Activated CD4-positive, alpha-beta memory T cell treated with anti-CD3 and anti-CD28 coated beads for 36 hours (primary cell): Measurements from ENCODE around the gene ERGIC1. TPM values are rescaled to one million over a fixed set of nuclear protein-coding genes. Genes with fewer than 3 reads are reported as not detected.
A peak's percentile ranks its signal among the peaks of the same experiment; 100 is the strongest.

Experiments
- CTCF ChIA-PET: fragments of 350-600 bp; sonication (Branson Sonifier 250); formaldehyde crosslinking; loops from one replicate; lab custom pipeline; 2021; ENCODE audit warnings: antibody characterized with exemption, inconsistent platforms; lab: Charles Lee
- POLR2A ChIA-PET: fragments of 350-600 bp; sonication (Branson Sonifier 250); formaldehyde crosslinking; loops from one replicate; lab custom pipeline; 2021; ENCODE audit warnings: antibody characterized with exemption; lab: Charles Lee
- DNase-seq: peaks from one replicate; pipeline ENCODE4 v3.0.0-alpha.2; 2020
- H3K27ac Mint-ChIP-seq: one replicate; pipeline ENCODE4 v1.8.0; 2021; ENCODE audit warnings: mixed read lengths
- H3K27me3 Mint-ChIP-seq: one replicate; pipeline ENCODE4 v1.8.0; 2021; ENCODE audit warnings: mixed read lengths
- H3K36me3 Mint-ChIP-seq: one replicate; pipeline ENCODE4 v1.8.0; 2021; ENCODE audit warnings: mixed read lengths
- H3K4me1 Mint-ChIP-seq: one replicate; pipeline ENCODE4 v1.8.0; 2021; ENCODE audit warnings: low read depth, mixed read lengths
- H3K4me3 Mint-ChIP-seq: one replicate; pipeline ENCODE4 v1.8.0; 2021; ENCODE audit warnings: mild to moderate bottlenecking, mixed read lengths
- H3K9me3 Mint-ChIP-seq: one replicate; pipeline ENCODE4 v1.8.0; 2021; ENCODE audit warnings: mixed read lengths
- intact Hi-C: fragments of 100-400 bp; cut with micrococcal nuclease; formaldehyde crosslinking; loops from one replicate; pipeline ENCODE4 v1.15.1; 2023
- total RNA-seq, 2 experiments: library from RNA; stranded (reverse); gene quantifications; one replicate each; pipeline ENCODE4 v1.2.3, GENCODE V29; 2021

The ERGIC1 gene
- total RNA-seq, 2 experiments from 2014 or later = 41.9 to 42.7 TPM

GRCh38 chr5:172852490-172853354 lies 18.7 kb downstream of the ERGIC1 start:
- POLR2A ChIA-PET = no interaction called here
- Mint-ChIP-seq H3K36me3 (no peaks in the 10 kb centered on the region), H3K4me3 (no peak overlapping the region), H3K27ac (no peak overlapping the region), H3K4me1 (peaks cover 23% of the 10 kb centered on the region), H3K27me3 (no peaks in the 10 kb centered on the region), H3K9me3 (no peaks in the 10 kb centered on the region)
- CTCF ChIA-PET = no interaction called here
- intact Hi-C loops = loop anchor here (5.0 kb wide), 1 partner anchor 80 kb away; the partner anchor contains the start of gene DUSP1
- DNase-seq = peak; percentile 54

DNA sequence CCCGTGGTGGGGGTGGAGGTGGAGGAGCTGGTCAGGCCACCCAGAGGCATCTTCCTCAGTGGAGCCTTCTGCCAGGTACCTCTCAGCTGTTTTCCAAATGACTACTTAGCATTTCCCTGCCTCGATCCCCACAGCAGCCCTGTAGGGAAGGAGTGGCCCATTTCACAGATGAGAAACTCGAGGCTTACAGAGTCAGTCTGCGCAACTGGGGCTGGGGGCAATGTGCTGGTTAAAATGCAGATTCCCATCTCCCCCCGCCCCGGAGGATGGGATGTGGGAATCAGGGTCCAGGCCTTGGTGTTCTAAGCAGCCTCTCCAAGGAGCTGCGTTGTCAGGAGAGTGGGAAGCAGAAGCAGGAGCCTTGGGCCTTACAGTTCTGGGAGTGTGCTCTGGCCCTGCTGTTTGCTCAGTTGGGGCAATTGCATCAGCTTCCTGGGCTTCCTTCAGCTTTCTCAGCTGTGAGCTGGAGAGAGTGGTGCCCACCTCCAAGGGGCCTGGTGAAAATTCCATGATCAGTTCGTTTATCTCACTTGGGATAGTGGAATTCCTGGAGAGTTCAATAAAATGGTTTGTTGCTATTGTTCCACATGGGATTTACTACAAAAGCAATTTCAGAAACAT lies 19.4 kb downstream of the ERGIC1 start:
- no peak for DNase-seq
- ChIA-PET CTCF (no interaction called here), POLR2A (no interaction called here)
- intact Hi-C loops = loop anchor here (5.0 kb wide), 1 partner anchor 81 kb away; the partner anchor contains the start of gene DUSP1
- H3K27ac Mint-ChIP-seq = peak overlapping the region; percentile 6
- H3K27me3 Mint-ChIP-seq = no peaks in the 10 kb centered on the region
- no peaks in the 10 kb centered on the region for H3K9me3 Mint-ChIP-seq
- H3K4me1 Mint-ChIP-seq = peaks cover 23% of the 10 kb centered on the region
- H3K4me3 Mint-ChIP-seq = no peak overlapping the region
- no peaks in the 10 kb centered on the region for H3K36me3 Mint-ChIP-seq

DNA sequence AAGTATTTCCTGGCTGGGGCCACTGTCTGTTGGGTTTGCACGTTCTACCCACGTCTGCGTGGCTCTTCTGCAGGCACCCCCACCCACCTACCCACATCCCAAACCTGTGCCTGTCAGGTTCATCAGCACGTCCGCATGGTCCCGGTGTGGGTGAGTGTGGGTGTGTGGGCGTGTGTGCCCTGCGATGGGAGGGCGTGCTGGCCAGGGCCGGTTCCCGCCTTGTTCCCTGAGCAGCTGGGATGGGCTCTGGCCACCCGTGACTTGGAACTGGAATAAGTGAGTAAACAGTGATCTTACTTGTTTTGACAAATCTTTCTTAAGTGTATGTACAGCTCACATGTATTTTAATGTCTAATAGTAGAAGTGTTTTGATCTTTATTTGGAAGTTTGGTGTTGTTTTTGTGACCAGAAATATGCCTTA lies 20.4 kb downstream of the ERGIC1 start:
- Mint-ChIP-seq H3K27ac (peak overlapping the region; percentile 50), H3K4me3 (no peak overlapping the region), H3K36me3 (no peaks in the 10 kb centered on the region), H3K9me3 (no peaks in the 10 kb centered on the region), H3K27me3 (no peaks in the 10 kb centered on the region), H3K4me1 (peaks cover 22% of the 10 kb centered on the region)
- ChIA-PET POLR2A (interaction anchor here (0.6 kb wide), 1 partner anchor 1104 kb away, joined by 4 read pairs; no protein-coding TSS in a partner anchor), CTCF (no interaction called here)
- no peak for DNase-seq
- intact Hi-C loops = loop anchor here (5.0 kb wide), 1 partner anchor 82 kb away; the partner anchor contains the start of gene DUSP1

GRCh38 chr5:172854971-172855370 lies 20.9 kb downstream of the ERGIC1 start:
- H3K4me3 Mint-ChIP-seq = no peak overlapping the region
- H3K9me3 Mint-ChIP-seq = no peaks in the 10 kb centered on the region
- CTCF ChIA-PET = no interaction called here
- H3K4me1 Mint-ChIP-seq = peaks cover 19% of the 10 kb centered on the region
- H3K27me3 Mint-ChIP-seq = no peaks in the 10 kb centered on the region
- POLR2A ChIA-PET = no interaction called here
- no peak for DNase-seq
- H3K27ac Mint-ChIP-seq = no peak overlapping the region
- intact Hi-C loops = loop anchor here (5.0 kb wide), 1 partner anchor 83 kb away; the partner anchor contains the start of gene DUSP1
- no peaks in the 10 kb centered on the region for H3K36me3 Mint-ChIP-seq

DNA sequence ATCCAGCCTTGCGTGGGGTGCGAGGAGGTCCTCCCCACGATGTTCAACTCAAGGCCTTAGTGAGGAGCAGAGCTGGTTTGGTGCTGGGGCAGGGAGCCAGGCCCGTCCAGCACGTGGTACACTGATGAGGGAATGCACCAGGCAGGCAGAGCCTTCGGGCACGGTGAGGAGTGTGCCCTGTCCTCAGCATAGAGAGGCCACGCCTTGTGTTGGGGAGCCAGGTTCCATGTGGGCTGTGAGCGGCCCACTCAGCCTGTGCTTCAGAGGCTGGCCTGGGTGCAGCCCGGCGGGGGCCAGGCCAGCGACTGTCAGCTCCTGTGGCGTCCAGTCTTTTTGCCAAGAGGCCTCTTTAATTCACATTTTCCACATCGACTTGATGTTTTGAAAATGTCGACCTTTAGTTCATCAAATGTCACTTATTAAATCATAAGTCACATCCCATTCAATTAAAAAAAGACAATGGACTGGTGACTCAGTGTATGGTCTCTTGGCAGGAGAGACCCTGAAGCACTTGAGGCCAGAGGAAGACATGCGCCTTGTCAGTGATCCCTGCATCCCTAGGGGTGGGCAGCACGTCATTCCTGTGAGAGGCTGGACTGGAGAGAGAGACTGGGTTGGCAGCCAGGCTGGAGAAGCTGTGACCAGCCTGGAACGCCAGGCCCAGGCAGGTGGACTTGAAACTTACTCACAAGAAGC lies 21.7 kb downstream of the ERGIC1 start:
- H3K9me3 Mint-ChIP-seq = no peaks in the 10 kb centered on the region
- ChIA-PET POLR2A (no interaction called here), CTCF (no interaction called here)
- no peaks in the 10 kb centered on the region for H3K27me3 Mint-ChIP-seq
- no peak for DNase-seq
- H3K36me3 Mint-ChIP-seq = no peaks in the 10 kb centered on the region
- intact Hi-C loops = no loop called here
- no peak overlapping the region for H3K27ac Mint-ChIP-seq
- H3K4me1 Mint-ChIP-seq = peaks cover 25% of the 10 kb centered on the region
- no peak overlapping the region for H3K4me3 Mint-ChIP-seq

DNA sequence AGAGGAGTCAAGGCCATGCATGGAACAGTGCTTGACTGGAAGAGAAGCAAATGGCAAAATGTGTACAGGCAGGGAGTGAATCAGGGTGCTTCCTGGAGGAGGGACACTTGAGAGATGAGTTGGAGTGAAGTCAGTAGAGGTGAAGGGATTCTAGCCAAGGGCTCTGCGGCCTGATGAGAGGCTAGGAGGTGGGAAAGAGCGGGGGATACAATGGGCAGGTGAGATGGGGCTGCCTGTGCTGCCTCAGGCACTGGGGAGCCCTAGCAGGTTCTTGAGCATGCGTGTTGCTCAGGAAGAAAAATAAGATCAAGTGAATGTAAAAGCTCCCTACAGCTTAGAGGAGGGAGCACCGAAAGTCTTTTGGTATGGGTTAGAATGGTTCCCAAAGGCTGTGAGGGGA lies 22.3 kb downstream of the ERGIC1 start:
- ChIA-PET CTCF (no interaction called here), POLR2A (no interaction called here)
- Mint-ChIP-seq H3K4me1 (peaks cover 30% of the 10 kb centered on the region), H3K4me3 (no peak overlapping the region), H3K36me3 (no peaks in the 10 kb centered on the region), H3K27me3 (no peaks in the 10 kb centered on the region), H3K27ac (no peak overlapping the region), H3K9me3 (no peaks in the 10 kb centered on the region)
- intact Hi-C loops = no loop called here
- no peak for DNase-seq

GRCh38 chr5:172857982-172858381 lies 23.9 kb downstream of the ERGIC1 start:
- no peaks in the 10 kb centered on the region for H3K27me3 Mint-ChIP-seq
- intact Hi-C loops = no loop called here
- H3K4me3 Mint-ChIP-seq = no peak overlapping the region
- H3K4me1 Mint-ChIP-seq = peaks cover 35% of the 10 kb centered on the region
- H3K27ac Mint-ChIP-seq = no peak overlapping the region
- ChIA-PET POLR2A (no interaction called here), CTCF (no interaction called here)
- DNase-seq = no peak
- H3K36me3 Mint-ChIP-seq = no peaks in the 10 kb centered on the region
- no peaks in the 10 kb centered on the region for H3K9me3 Mint-ChIP-seq

DNA sequence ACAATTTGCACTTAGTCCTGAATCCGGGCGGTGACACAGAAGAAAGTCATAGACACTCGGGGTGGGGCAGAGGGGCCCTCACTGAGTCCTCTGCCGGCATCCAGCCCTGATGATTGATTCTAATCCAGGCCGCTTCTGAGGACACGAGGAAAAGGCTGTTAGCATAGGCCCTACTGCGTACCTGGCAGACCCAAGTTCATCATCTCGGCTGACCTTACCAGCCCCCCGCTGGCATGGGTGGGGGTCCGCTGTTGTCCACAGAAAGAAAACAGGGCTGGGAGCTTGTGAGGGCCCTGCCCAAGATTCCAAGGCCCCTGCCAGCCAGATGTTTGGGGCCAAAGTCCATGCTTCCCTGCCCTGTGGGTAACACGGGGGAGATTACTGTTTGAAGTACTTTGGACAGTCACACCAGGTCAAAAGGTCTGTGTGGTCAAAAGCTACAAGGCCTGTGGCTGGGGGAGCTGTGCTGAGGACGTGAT lies 24.5 kb downstream of the ERGIC1 start:
- ChIA-PET POLR2A (no interaction called here), CTCF (no interaction called here)
- no peak overlapping the region for H3K27ac Mint-ChIP-seq
- H3K4me1 Mint-ChIP-seq = peaks cover 33% of the 10 kb centered on the region
- intact Hi-C loops = no loop called here
- no peak for DNase-seq
- H3K4me3 Mint-ChIP-seq = no peak overlapping the region
- no peaks in the 10 kb centered on the region for H3K9me3 Mint-ChIP-seq
- H3K36me3 Mint-ChIP-seq = no peaks in the 10 kb centered on the region
- no peaks in the 10 kb centered on the region for H3K27me3 Mint-ChIP-seq

DNA sequence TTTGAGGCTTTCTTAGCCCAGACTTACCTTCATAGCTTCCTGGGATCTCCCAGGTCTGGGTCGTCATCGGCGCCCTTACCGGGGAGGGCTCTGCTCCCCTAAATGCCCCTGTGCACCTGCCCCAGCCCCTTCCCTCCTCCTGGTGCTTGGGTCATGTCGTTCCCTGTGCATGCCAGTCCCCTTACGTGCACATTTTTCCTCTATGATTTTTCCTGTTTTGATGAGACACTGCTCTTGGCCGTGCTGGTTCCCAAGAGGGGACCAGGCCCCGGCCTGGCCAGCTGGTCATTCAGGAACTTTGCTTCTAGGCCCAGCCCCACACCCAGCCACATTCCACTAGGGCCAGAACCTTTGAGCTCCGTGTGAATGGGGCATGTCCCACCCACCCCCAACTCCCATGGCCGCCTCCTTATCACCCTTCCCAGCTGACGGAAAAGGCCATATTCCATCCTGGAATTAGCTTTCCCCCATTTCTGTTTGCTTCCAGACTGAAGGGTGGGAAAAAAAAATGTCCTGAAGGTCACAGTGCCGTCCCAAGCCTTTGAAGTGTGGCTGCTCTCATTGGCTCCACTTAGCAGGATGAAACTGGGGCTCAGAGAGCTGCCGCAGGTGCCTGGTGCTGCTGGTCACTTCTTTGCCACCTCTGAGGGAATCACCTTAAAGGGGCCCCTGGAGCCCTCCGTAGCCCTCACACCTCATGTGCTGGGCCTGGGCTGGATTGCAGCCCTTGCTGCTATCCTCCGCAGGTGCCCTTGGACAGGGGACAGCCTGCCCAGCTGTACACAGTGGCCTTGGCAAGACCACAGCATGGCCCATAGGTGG lies 25.1 kb downstream of the ERGIC1 start:
- CTCF ChIA-PET = interaction anchor here (0.8 to 1.1 kb wide), 2 partner anchors 74 to 144 kb away, joined by 3 to 4 read pairs; no protein-coding TSS in a partner anchor
- POLR2A ChIA-PET = no interaction called here
- no peaks in the 10 kb centered on the region for H3K27me3 Mint-ChIP-seq
- no peak for DNase-seq
- H3K36me3 Mint-ChIP-seq = no peaks in the 10 kb centered on the region
- no peak overlapping the region for H3K27ac Mint-ChIP-seq
- peaks cover 27% of the 10 kb centered on the region for H3K4me1 Mint-ChIP-seq
- no peak overlapping the region for H3K4me3 Mint-ChIP-seq
- intact Hi-C loops = no loop called here
- H3K9me3 Mint-ChIP-seq = no peaks in the 10 kb centered on the region

DNA sequence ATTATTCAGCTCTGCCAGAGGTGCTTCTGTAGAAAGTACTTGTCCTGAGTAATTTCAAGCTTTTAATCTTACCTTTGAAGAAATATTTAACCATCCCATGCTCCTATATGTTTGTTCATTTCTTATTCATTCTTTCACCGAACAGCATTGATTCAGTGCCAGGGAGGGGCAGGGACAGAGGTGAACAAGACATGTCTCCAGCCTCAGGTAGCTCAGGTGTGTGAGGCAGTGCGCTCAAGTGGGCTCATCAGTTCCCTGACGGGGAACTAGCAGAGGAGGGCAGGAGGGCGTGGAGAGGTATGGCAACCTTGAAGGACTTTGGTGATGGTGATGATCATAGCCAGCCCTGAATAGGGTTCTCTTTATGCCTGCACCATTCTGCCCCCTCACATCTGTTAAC lies 25.9 kb downstream of the ERGIC1 start:
- ChIA-PET POLR2A (no interaction called here), CTCF (interaction anchor here (0.8 to 1.1 kb wide), 2 partner anchors 73 to 145 kb away, joined by 3 to 4 read pairs; no protein-coding TSS in a partner anchor)
- peaks cover 21% of the 10 kb centered on the region for H3K4me1 Mint-ChIP-seq
- H3K9me3 Mint-ChIP-seq = no peaks in the 10 kb centered on the region
- no peak for DNase-seq
- H3K27ac Mint-ChIP-seq = no peak overlapping the region
- H3K36me3 Mint-ChIP-seq = no peaks in the 10 kb centered on the region
- H3K4me3 Mint-ChIP-seq = no peak overlapping the region
- no peaks in the 10 kb centered on the region for H3K27me3 Mint-ChIP-seq
- intact Hi-C loops = no loop called here
